GM13976 (cell line): ENCODE measurements around the gene NFIC.

ENCODE experiments used
- DNase-seq: peaks from one replicate; pipeline ENCODE4 v3.0.0; 2012; ENCODE audit warnings: low spot score
- in situ Hi-C: fragments of 300-500 bp; cut with MboI; formaldehyde crosslinking; loops from one replicate; pipeline ENCODE4 v1.12.0; 2022; ENCODE audit warnings: low sequenced_read_pairs, mixed read lengths, inconsistent platforms; ENCODE audit not compliant: unreplicated experiment
- TF ChIP-seq, protein P1 (sequence below): IDR thresholded peaks from 2 replicates; pipeline ENCODE4 v1.5.1; 2012; ENCODE audit warnings: borderline replicate concordance, mild to moderate bottlenecking; ENCODE audit not compliant: insufficient read depth; ENCODE audit errors: extremely low read depth, missing control alignments, control extremely low read depth

NFIC gene

DNA sequence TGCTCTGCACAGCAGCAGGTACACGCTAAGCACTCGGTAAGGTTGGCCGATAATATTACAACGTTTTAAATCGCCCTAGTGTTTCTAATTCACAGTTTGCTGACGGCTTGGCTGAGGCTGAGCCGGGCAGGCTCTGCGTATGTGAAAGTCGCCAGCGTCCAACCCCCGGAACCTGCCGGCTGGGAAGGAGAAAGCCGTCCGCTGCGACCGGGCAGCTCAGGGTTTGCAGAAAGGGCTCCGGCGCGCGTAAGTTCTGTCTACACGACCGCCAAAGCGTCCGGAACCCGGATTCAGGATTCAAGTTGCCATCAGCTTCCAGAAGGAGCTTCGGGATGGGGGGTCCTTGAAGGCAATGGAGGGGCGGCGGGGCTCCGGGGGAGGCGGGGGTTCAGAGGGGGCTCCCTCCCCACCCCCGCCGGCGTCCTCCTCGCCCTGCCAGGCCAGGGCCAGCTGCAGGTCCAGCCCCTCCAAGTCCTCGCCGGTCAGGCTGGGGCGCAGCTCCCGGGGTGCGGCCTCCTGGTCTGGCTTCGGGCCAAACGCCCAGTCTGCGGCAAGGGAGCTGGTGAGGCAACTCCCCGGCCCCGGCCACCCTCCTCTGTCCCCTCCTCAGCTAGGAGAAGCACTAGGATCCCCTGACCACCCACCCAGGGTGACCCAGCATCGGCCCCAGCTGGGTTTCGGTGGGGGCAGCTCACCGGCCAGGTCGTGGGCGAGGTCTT, 116.3 kb downstream of the NFIC start:
- DNase-seq, result no peak
- TF ChIP-seq, protein P1, sequence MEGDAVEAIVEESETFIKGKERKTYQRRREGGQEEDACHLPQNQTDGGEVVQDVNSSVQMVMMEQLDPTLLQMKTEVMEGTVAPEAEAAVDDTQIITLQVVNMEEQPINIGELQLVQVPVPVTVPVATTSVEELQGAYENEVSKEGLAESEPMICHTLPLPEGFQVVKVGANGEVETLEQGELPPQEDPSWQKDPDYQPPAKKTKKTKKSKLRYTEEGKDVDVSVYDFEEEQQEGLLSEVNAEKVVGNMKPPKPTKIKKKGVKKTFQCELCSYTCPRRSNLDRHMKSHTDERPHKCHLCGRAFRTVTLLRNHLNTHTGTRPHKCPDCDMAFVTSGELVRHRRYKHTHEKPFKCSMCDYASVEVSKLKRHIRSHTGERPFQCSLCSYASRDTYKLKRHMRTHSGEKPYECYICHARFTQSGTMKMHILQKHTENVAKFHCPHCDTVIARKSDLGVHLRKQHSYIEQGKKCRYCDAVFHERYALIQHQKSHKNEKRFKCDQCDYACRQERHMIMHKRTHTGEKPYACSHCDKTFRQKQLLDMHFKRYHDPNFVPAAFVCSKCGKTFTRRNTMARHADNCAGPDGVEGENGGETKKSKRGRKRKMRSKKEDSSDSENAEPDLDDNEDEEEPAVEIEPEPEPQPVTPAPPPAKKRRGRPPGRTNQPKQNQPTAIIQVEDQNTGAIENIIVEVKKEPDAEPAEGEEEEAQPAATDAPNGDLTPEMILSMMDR, result no peak
- in situ Hi-C loops, result loop anchor here (10.0 kb wide), 1 partner anchor 178 kb away; no protein-coding TSS in a partner anchor

DNA sequence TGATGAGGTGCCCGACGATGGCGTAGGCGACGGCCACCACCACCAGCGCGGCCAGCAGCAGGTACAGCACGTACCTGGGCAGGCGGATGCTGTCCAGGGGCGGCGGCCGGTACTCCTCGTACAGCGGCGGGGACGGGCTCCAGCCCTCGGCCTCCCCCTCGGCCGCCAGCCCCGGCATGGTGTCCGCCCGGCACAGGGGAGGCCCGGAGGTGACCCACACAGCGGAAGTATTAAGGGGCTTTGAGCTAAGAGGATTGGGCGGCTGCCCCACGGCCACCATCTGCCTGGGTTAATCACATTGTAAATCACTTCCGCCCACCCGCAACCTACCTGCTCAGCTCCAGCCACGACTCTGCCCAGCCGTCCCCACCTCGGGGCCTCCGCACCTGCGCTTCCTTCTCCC, 116.8 kb downstream of the NFIC start, which contains the start of gene SMIM44:
Gene SMIM44 (minus strand): TSS at position 216 of the 403 bp plus-strand sequence. CDS start 38 bp downstream, at position 178.
- in situ Hi-C loops, result loop anchor here (10.0 kb wide), 1 partner anchor 178 kb away; no protein-coding TSS in a partner anchor

DNA sequence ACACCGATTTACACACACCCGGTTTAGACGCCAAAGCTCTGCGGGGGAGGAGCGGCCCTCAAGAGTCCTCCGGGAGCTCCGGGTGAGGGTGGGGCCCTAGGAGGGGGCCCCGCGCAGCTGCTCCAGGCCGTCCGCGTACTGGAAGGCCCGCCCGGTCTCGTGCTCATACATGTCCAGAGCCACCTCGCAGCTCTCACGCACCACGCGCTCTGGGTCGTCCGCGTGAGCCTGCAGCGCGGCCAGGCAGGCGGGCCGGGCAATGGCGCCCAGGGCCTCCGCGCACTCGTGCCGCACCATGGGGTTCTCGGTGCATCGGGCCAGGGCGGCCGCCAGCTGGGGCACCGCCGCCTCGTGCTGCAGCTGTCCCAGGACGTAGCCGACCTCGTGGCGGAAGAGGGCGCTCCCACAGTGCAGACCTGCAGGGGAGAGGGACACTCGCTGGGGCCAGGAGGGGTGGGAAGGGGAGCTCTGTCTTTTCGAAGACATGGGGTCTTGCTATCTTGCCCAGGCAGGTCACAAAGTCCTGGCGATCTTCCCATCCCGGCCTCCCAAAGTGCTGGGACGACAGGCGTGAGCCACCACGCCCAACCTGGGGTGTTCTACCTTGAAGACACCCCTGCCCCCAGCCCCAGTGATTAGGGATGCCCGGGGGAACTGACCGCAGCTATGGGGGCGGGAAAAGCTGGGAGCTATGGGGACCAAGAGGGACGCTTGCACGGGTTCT, 125.2 kb downstream of the NFIC start:
- DNase-seq, result no peak
- TF ChIP-seq, protein P1, result no peak
- in situ Hi-C loops, result no loop called here

More for the DNA sequence above, 116.8 kb downstream of the NFIC start, which contains the start of gene SMIM44:
- no peak for DNase-seq
- TF ChIP-seq, protein P1, result no peak

DNA sequence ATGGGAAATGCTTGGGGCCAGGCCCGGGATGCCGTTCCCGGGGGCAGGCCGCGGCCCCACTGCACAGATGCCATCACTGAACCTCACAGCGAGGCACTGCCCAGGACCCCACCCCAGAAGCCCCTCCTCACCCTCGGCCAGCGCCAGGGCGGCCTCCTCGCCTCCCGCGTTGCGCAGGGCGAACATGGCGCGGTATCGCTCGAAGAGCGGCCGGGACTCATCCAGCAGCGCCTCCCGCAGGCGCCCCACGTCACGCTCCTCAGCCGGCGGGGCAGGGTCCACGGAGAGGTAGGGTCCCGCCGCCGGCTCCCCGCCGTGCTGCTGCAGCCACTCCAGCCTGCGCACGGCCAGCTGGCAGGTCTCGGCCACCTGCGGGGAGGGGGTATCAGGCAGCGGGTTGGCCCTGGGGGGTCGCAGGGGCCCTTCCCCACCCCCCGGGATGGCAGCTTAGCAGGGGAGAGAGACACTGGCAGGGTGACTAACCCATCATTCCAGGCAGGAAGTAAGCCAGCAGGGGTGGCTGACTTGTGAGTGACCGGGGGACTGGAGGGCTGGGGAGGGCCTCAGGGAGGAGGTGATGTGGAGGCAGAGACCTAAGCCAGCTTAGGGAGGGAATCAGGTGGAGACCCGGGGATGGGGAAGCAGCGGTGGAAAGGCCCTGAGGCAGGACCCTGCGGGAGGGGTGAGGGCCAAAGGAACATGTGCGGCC, 125.9 kb downstream of the NFIC start:
- TF ChIP-seq, protein P1, result no peak
- no peak for DNase-seq
- in situ Hi-C loops, result no loop called here

DNA sequence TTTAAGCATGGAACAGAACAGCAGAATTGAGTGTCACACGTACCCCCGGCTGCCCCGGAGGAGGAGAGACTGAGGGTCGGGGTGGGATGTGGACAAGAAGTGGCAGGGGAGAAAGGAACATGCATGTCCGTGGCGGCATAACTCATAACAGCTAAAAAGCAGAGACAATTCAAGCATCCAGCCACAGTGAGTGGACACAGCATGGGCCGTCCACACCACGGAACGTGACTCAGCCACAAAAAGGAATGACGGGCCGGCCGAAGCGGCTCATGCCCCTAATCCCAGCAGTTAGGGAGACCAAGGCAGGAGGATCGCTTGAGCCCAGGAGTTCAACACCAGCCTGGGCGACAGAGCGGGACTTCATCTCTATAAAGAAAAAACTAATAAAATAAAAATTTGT, 126.5 kb downstream of the NFIC start:
- in situ Hi-C loops, result no loop called here
- DNase-seq, result no peak
- TF ChIP-seq, protein P1, result no peak

DNA sequence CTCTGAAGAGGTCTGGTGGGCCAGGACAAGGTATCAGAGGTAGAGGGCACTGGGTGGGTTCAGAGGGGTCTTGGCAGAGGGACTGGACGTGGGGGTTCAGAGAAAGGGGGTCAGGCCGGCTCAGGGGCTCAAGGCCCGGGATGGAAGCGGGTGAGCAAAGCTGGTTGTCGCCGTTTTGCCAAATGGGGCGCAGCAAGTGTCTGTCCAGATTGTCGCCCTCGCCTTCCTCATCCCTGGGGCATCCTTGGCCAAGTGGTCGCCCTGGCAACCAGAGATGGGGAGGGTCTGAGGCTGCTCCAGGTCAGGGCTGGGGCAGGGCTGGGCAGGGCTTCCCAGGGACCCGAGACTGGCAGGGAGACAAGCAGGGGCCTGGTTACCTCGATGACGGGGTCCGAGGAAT, 127.3 kb downstream of the NFIC start:
- in situ Hi-C loops, result no loop called here

More for the DNA sequence above, 127.3 kb downstream of the NFIC start:
- TF ChIP-seq, protein P1, result no peak
- DNase-seq, result no peak
